ENCODE data around the gene RUNX3.

DNA sequence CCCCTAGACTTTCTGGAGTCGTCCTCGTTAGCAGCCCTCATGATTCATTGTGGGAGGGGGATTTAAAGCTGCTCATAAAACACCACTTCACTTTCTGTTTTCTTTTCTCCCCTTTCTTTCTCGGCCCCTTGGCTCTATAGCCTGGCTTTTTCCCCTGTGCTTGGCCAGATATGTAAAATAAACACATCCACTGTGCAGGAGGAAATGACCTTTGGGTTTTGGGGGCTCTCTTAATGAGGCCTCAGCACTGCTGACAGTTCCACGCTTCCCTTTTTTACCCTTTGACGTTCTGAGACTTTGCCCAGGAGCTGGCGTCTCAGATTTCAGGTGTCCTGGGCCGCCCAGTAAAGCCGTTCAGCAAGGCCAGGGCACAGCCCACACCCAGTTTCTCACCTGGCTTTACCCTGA is 65.7 kb downstream of the RUNX3 start:
- TF ChIP-seq YY1 (IDR thresholded peaks at IDR 0.05) (no peak), SP1 (IDR thresholded peaks at IDR 0.05) (no peak), GABPA (IDR thresholded peaks at IDR 0.05 in 1 of 2, conservative IDR thresholded peaks at IDR 0.05 in 1 of 2) (no peak), NR2F2 (IDR thresholded peaks at IDR 0.05) (no peak), RAD21 (IDR thresholded peaks at IDR 0.05) (no peak)
- TF ChIP-seq, protein P1, sequence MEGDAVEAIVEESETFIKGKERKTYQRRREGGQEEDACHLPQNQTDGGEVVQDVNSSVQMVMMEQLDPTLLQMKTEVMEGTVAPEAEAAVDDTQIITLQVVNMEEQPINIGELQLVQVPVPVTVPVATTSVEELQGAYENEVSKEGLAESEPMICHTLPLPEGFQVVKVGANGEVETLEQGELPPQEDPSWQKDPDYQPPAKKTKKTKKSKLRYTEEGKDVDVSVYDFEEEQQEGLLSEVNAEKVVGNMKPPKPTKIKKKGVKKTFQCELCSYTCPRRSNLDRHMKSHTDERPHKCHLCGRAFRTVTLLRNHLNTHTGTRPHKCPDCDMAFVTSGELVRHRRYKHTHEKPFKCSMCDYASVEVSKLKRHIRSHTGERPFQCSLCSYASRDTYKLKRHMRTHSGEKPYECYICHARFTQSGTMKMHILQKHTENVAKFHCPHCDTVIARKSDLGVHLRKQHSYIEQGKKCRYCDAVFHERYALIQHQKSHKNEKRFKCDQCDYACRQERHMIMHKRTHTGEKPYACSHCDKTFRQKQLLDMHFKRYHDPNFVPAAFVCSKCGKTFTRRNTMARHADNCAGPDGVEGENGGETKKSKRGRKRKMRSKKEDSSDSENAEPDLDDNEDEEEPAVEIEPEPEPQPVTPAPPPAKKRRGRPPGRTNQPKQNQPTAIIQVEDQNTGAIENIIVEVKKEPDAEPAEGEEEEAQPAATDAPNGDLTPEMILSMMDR (IDR thresholded peaks at IDR 0.05; ENCODE audit: low read depth, low read length, missing input control), result no peak
- TF ChIP-seq, protein P2, sequence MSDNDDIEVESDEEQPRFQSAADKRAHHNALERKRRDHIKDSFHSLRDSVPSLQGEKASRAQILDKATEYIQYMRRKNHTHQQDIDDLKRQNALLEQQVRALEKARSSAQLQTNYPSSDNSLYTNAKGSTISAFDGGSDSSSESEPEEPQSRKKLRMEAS (IDR thresholded peaks at IDR 0.05), result no peak
